ENCODE results near the gene TBX21. TPM values are rescaled to one million over a fixed set of nuclear protein-coding genes. Genes with fewer than 3 reads are reported as not detected.

TBX21 gene
- total and polyA plus RNA-seq, 7 donors = 0.04 to 0.36 (median 0.12) TPM; not detected in 1

DNA sequence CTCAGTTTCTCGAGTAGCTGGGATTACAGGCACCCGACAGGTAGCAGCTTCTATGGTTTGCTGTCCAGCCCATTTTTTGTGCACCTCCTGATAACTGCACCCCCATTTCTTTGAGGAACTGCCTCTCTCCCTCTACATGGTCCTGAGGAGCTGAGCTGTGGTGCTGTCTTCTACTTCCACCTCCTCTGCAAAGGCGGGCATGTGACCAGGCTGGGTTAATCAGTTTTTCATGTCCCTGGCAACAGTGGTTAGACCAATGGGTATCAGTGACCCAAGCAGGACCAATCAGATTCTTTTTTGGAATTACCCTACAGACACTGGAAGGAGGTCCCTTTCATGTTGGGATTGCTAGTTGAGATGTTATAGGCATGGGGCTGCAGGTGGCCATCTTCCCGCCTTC is 41.3 kb downstream of the TBX21 start:
- WGBS, 3 donors = 64 to 76% (median 68%) methylated on average over 4 of the region's 4 CpGs
- TF ChIP-seq, protein P1, sequence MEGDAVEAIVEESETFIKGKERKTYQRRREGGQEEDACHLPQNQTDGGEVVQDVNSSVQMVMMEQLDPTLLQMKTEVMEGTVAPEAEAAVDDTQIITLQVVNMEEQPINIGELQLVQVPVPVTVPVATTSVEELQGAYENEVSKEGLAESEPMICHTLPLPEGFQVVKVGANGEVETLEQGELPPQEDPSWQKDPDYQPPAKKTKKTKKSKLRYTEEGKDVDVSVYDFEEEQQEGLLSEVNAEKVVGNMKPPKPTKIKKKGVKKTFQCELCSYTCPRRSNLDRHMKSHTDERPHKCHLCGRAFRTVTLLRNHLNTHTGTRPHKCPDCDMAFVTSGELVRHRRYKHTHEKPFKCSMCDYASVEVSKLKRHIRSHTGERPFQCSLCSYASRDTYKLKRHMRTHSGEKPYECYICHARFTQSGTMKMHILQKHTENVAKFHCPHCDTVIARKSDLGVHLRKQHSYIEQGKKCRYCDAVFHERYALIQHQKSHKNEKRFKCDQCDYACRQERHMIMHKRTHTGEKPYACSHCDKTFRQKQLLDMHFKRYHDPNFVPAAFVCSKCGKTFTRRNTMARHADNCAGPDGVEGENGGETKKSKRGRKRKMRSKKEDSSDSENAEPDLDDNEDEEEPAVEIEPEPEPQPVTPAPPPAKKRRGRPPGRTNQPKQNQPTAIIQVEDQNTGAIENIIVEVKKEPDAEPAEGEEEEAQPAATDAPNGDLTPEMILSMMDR (IDR thresholded peaks at IDR 0.05) = no peak

DNA sequence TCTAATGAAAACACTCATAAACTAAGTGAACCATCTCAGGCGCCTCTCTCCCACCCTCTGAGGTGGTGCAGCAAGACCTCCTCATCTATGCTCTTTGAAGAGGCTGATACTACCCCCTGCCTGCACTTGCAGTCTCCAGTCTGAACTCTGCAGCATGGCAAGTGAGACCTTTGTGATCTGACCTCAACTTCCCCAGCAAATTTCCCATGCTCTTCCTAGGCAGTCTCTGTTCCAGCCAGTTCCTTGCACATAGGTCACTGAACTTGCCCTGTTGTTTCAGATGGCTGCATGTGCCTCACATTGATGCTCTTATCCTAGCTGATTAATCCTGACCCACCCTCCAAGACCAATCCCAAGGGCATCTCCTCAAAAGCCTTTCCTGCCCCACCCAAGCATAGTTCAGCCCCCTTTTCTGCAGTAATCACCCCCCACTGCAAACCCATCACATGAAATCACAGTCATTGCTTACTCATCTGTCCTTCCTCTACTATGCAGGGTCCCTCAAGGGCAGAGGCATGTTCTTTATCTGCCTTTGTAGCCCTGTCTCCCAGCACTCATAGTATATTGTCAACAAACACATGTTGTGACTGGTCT is 42.0 kb downstream of the TBX21 start:
- ATAC-seq (no peak), DNase-seq (no peak)
- no peaks in the 10 kb centered on the region for H3K9me3 ChIP-seq
- no peaks in the 10 kb centered on the region for H3K4me1 ChIP-seq
- no peak overlapping the region for H3K4me3 ChIP-seq
- peaks cover 0 to 47% (median 18%) of the 10 kb centered on the region in 3 donors for H3K27me3 ChIP-seq (ENCODE audit: insufficient read depth in 3 of 3, low read length in 2 of 3)
- intact Hi-C loops (cut with DNase I) = no loop called here
- TF ChIP-seq, protein P1 (IDR thresholded peaks at IDR 0.05) = no peak
- WGBS, 3 donors = 67 to 86% (median 74%) methylated on average over 1 of the region's 1 CpG
- H3K36me3 ChIP-seq (ENCODE audit: insufficient read depth in 1 of 2, low read depth in 1 of 2) = no peaks in the 10 kb centered on the region
- no peak overlapping the region for H3K27ac ChIP-seq

More for the DNA sequence above, 41.3 kb downstream of the TBX21 start:
- Histone ChIP-seq H3K4me3 (no peak overlapping the region), H3K9me3 (no peaks in the 10 kb centered on the region), H3K27me3 (ENCODE audit: insufficient read depth in 3 of 3, low read length in 2 of 3) (peaks cover 0 to 47% (median 19%) of the 10 kb centered on the region in 3 donors), H3K36me3 (ENCODE audit: insufficient read depth in 1 of 2, low read depth in 1 of 2) (no peaks in the 10 kb centered on the region), H3K4me1 (no peaks in the 10 kb centered on the region), H3K27ac (no peak overlapping the region)
- no peak for DNase-seq
- intact Hi-C loops (cut with DNase I) = no loop called here
- no peak for ATAC-seq

DNA sequence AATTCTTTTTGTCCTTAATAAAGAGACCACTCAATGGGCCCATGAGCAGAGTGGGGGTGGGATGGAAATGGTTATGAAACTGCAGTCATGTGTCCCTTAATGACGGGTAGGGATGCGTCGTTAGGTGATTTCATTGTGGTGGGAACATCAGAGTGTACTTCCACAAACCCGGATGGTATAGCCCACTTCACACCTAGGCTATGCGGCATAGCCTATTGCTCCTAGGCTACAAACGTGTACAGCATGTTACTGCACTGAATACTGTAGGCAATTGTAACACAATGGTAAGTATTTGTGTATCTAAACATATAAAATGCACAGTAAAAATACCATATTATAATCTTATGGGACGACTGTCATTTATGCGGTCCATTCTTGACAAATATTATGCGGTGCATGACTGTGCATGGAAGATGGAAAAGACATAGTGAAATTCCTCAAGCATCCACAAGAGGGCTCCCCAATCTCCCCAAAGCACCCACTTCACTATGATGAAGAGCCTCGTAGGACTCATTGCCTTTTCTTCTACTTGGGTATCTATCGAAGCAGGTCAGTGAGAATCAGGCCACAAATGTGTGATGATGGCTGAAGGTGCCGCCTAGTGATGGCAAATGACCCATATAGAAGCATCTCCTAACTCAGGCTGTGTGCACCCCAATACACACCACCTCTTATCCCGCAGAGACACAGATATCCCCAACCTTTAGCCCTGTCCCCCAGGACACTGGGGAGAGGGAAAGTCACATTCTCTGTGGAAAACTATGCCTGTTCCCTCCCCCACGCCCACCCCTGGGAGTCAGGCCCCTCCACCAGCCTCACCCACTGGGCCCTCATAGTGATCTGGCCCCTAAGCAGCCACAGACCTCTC is 43.5 kb downstream of the TBX21 start:
- intact Hi-C loops (cut with DNase I) = no loop called here

DNA sequence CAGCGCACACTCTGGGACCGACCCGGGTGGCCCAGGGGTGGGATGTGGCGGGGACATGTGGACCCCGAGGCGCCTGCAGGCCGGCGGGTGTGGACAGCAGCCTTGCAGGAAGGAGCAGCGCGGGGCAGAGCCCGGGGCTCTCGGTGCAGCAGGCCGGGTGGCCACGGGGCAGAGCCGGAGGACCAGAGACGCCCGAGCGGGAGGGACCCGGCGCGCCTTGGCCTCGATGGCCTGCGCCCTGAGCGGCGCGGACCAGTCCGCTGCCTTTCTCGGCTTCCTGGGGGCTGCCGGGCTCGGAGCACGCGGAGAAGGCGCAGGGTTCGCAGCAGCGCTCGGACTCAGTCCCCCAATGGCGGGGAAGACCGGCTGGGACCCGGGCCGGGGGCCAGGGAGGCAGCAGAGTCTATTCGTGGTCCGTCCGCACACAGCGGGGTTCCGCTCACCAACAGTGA is 45.2 kb downstream of the TBX21 start:
- no peaks in the 10 kb centered on the region for H3K36me3 ChIP-seq (ENCODE audit: insufficient read depth in 1 of 2, low read depth in 1 of 2)
- no peaks in the 10 kb centered on the region for H3K4me1 ChIP-seq
- intact Hi-C loops (cut with DNase I) = no loop called here
- ATAC-seq (no peak), DNase-seq (no peak)
- TF ChIP-seq, protein P1 (IDR thresholded peaks at IDR 0.05) = no peak
- no peak overlapping the region for H3K27ac ChIP-seq
- no peak overlapping the region for H3K4me3 ChIP-seq
- WGBS, 3 donors = 17 to 21% (median 19%) methylated on average over 30 to 45 of the region's 45 CpGs
- peaks cover 0 to 44% (median 19%) of the 10 kb centered on the region in 3 donors for H3K27me3 ChIP-seq (ENCODE audit: insufficient read depth in 3 of 3, low read length in 2 of 3)
- H3K9me3 ChIP-seq = no peaks in the 10 kb centered on the region

More for the DNA sequence above, 43.5 kb downstream of the TBX21 start:
- Histone ChIP-seq H3K36me3 (ENCODE audit: insufficient read depth in 1 of 2, low read depth in 1 of 2) (no peaks in the 10 kb centered on the region), H3K27ac (no peak overlapping the region), H3K9me3 (no peaks in the 10 kb centered on the region), H3K4me1 (no peaks in the 10 kb centered on the region), H3K27me3 (ENCODE audit: insufficient read depth in 3 of 3, low read length in 2 of 3) (peaks cover 0 to 47% (median 19%) of the 10 kb centered on the region in 3 donors), H3K4me3 (no peak overlapping the region)
- DNase-seq = no peak
- TF ChIP-seq, protein P1 (IDR thresholded peaks at IDR 0.05) = peak; percentile 62
- WGBS, 3 donors = 39 to 50% (median 41%) methylated on average over 14 of the region's 14 CpGs
- ATAC-seq = peak in 3 of 4 donors; percentile 39 to 67 (median 65)

Measured in psoas muscle (tissue), 8 donors.